HepG2 (cell line): ENCODE results near the gene DLG2. TPM values are rescaled to one million over a fixed set of nuclear protein-coding genes. Genes with fewer than 3 reads are reported as not detected.

Source experiments
- ATAC-seq: fragments of 200-7000 bp; cut with Tn5 transposase; 3 replicates; pipeline ENCODE4 v1.9.1; 2020; ENCODE audit warnings: mild to moderate bottlenecking, moderate library complexity
- BruUV-seq: library from RNA; stranded (reverse); fragments of 400-500 nt; replicated peaks from 2 replicates; lab custom pipeline; 2021; lab: Mats Ljungman, UMichigan
- CTCF ChIA-PET: fragments of 300-600 bp; formaldehyde crosslinking; extraction: SDS; loops from one replicate; lab custom pipeline; 2021; ENCODE audit warnings: low total read pairs, inconsistent platforms, low intra/inter-chr PET ratio; lab: Yijun Ruan, JAX
- POLR2A ChIA-PET: fragments of 350-600 bp; sonication (Branson Sonifier 250); formaldehyde crosslinking; loops from one replicate; lab custom pipeline; 2020; ENCODE audit warnings: antibody characterized with exemption, inconsistent platforms; lab: Yijun Ruan, JAX
- DNase-seq: peaks from one replicate; pipeline ENCODE4 v3.0.0-alpha.2; 2015; ENCODE audit warnings: low spot score
- FAIRE-seq: peaks from 3 replicates; lab custom pipeline; 2011; peaks lifted over from hg19 to GRCh38; lab: Jason Lieb, UNC
- H2AFZ ChIP-seq: one replicate; pipeline ENCODE4 v1.6.1; 2011; ENCODE audit warnings: low read length, inconsistent platforms
- H3K27ac ChIP-seq: fragments of 300-600 bp; 3 replicates; pipeline ENCODE4 v1.8.0; 2011; ENCODE audit warnings: mixed run types, mild to moderate bottlenecking, mixed read lengths, low read length, inconsistent platforms; ENCODE audit not compliant: insufficient read depth; ENCODE audit errors: extremely low read length
- H3K27me3 ChIP-seq, 2 experiments: fragments of 200-600 bp in 1 of 2; 2 replicates in 1 of 2; 3 replicates in 1 of 2; pipeline versions ENCODE4 v1.6.0 to v1.8.0; 2011; ENCODE audit warnings: low read length in 2 of 2, mild to moderate bottlenecking in 2 of 2, moderate library complexity in 2 of 2, inconsistent platforms in 1 of 2; ENCODE audit not compliant: insufficient read depth in 2 of 2, control insufficient read depth in 1 of 2
- H3K36me3 ChIP-seq, 2 experiments: fragments of 200-600 bp in 1 of 2; replicated peaks in 1 of 2; 2 replicates in 1 of 2; 3 replicates in 1 of 2; pipeline versions ENCODE4 v1.5.1 to v1.8.0; 2011; ENCODE audit warnings: low read length in 2 of 2, inconsistent platforms in 1 of 2; ENCODE audit not compliant: insufficient read depth in 2 of 2, control insufficient read depth in 1 of 2
- H3K4me1 ChIP-seq: 2 replicates; pipeline ENCODE4 v1.5.1; 2012; ENCODE audit warnings: low read length, inconsistent platforms; ENCODE audit not compliant: insufficient read depth
- H3K4me2 ChIP-seq: 2 replicates; pipeline ENCODE4 v1.6.0; 2011; ENCODE audit warnings: low read depth, low read length, inconsistent platforms
- H3K4me3 ChIP-seq, 3 experiments: fragments of 200-600 bp in 1 of 3; sonication (generic), shearing (Covaris generic) in 1 of 3; replicated peaks in 1 of 3; 2 replicates each; pipeline ENCODE4 v1.5.1; 2011 to 2016; ENCODE audit warnings: low read length in 3 of 3, inconsistent platforms in 2 of 3, low read depth in 2 of 3, mild to moderate bottlenecking in 2 of 3, control low read depth in 1 of 3, mixed read lengths in 1 of 3; ENCODE audit not compliant: insufficient read depth in 1 of 3
- H3K79me2 ChIP-seq: one replicate; pipeline ENCODE4 v1.6.1; 2011; ENCODE audit warnings: low read length, inconsistent platforms; ENCODE audit not compliant: insufficient read depth
- H3K9ac ChIP-seq: 2 replicates; pipeline ENCODE4 v1.6.0; 2011; ENCODE audit warnings: mild to moderate bottlenecking, low read depth, low read length, inconsistent platforms; ENCODE audit not compliant: insufficient read depth
- H3K9me3 ChIP-seq: 2 replicates; pipeline ENCODE4 v1.5.1; 2012; ENCODE audit warnings: mild to moderate bottlenecking, low read length
- H4K20me1 ChIP-seq: 2 replicates; pipeline ENCODE4 v1.6.0; 2011; ENCODE audit warnings: inconsistent platforms, mild to moderate bottlenecking, low read length, moderate library complexity; ENCODE audit not compliant: insufficient read depth
- ATF5 ChIP-seq: sonication (generic); formaldehyde crosslinking; IDR thresholded peaks from 2 replicates; pipeline ENCODE4 v1.4.0; 2020; ENCODE audit warnings: mild to moderate bottlenecking, low read depth, missing genetic modification reagents
- CBFB ChIP-seq: sonication (generic); formaldehyde crosslinking; IDR thresholded peaks from 2 replicates; pipeline ENCODE4 v1.4.0; 2020; ENCODE audit warnings: missing genetic modification reagents
- CBX2 ChIP-seq, 2 experiments: fragments of 200-600 bp in 1 of 2; sonication (generic); formaldehyde crosslinking in 1 of 2; IDR thresholded peaks; 2 replicates each; pipeline versions ENCODE4 v1.7.0 to v1.8.1; 2018 to 2022; ENCODE audit warnings: low read depth in 2 of 2, low read length in 1 of 2, mild to moderate bottlenecking in 1 of 2, missing genetic modification reagents in 1 of 2
- DRAP1 ChIP-seq: IDR thresholded peaks from 2 replicates; pipeline ENCODE4 v1.6.1; 2016; ENCODE audit warnings: missing genetic modification reagents, missing compliant biosample characterization
- GMEB2 ChIP-seq: IDR thresholded peaks from 2 replicates; pipeline ENCODE4 v1.6.1; 2016; ENCODE audit warnings: missing biosample characterization, missing genetic modification reagents, low read depth
- LBX2 ChIP-seq: sonication (generic); formaldehyde crosslinking; IDR thresholded peaks from 2 replicates; pipeline ENCODE4 v1.5.0; 2020; ENCODE audit warnings: missing genetic modification reagents, mild to moderate bottlenecking, borderline replicate concordance
- POGZ ChIP-seq: sonication (generic); formaldehyde crosslinking; IDR thresholded peaks from 2 replicates; pipeline ENCODE4 v1.4.0; 2020; ENCODE audit warnings: mild to moderate bottlenecking, missing genetic modification reagents
- SAFB2 ChIP-seq: sonication (generic); formaldehyde crosslinking; IDR thresholded peaks from 2 replicates; pipeline ENCODE4 v1.5.1; 2020; ENCODE audit warnings: missing genetic modification reagents, low read depth, mild to moderate bottlenecking, borderline replicate concordance
- TIGD3 ChIP-seq: sonication (generic); formaldehyde crosslinking; IDR thresholded peaks from 2 replicates; pipeline ENCODE4 v1.5.1; 2020; ENCODE audit warnings: mild to moderate bottlenecking, missing genetic modification reagents, borderline replicate concordance
- ZNF207 ChIP-seq: fragments of 450-650 bp; IDR thresholded peaks from 2 replicates; pipeline ENCODE4 v1.6.1; 2016; ENCODE audit warnings: antibody characterized with exemption, borderline replicate concordance
- ZNF224 ChIP-seq: sonication (generic); formaldehyde crosslinking; IDR thresholded peaks from 2 replicates; pipeline ENCODE4 v1.5.0; 2020; ENCODE audit warnings: mild to moderate bottlenecking, missing genetic modification reagents
- ZNF512B ChIP-seq: sonication (generic); formaldehyde crosslinking; IDR thresholded peaks from 2 replicates; pipeline ENCODE4 v1.5.1; 2020; ENCODE audit warnings: missing genetic modification reagents, mild to moderate bottlenecking, borderline replicate concordance
- ZNF556 ChIP-seq: sonication (generic); formaldehyde crosslinking; IDR thresholded peaks from 2 replicates; pipeline ENCODE4 v1.4.0; 2020; ENCODE audit warnings: mild to moderate bottlenecking, missing genetic modification reagents, borderline replicate concordance
- in situ Hi-C: cut with HindIII; loops from 2 replicates; pipeline ENCODE4 v1.10.0; 2017; ENCODE audit warnings: low pct_unique_long_range_greater_than_20kb; ENCODE audit not compliant: extremely low pct_ligation_motif_present
- intact Hi-C: fragments of 100-400 bp; cut with micrococcal nuclease; formaldehyde crosslinking; loops from one replicate; pipeline ENCODE4 v1.10.0; 2022; ENCODE audit not compliant: unreplicated experiment
- polyA plus RNA-seq, 8 experiments: library from polyadenylated mRNA; depleted of rRNA in 3 of 8; stranded (reverse) in 7 of 8; unstranded in 1 of 8; fragments of >200 nt; fragmentation: Illumina TruSeq in 4 of 8; extraction: Trizol in 4 of 8; gene quantifications; 2 replicates each; pipeline versions ENCODE4 v1.2.1 to v1.2.3, GENCODE V29; 2011 to 2016; ENCODE audit warnings: low read depth in 4 of 8, missing spikeins in 1 of 8, mixed read lengths in 1 of 8; ENCODE audit not compliant: insufficient read depth in 1 of 8
- total RNA-seq, 5 experiments: library from RNA; depleted of rRNA; stranded (reverse); fragments of >200 nt; fragmentation: Illumina TruSeq; extraction: Trizol; gene quantifications; 2 replicates each; pipeline ENCODE4 v1.2.3, GENCODE V29; 2016; ENCODE audit warnings: low read depth in 1 of 5

Gene DLG2
- total and polyA plus RNA-seq, 2 of the 13 experiments (the other 11 are each of a cell fraction or from before 2014, with no cell fraction given), result 0.46 to 1.0 TPM

- ChIA-PET CTCF (no interaction called here), POLR2A (no interaction called here)
- Histone ChIP-seq H3K9me3 (no peaks in the 10 kb centered on the region), H3K9ac (no peak overlapping the region), H3K4me2 (no peak overlapping the region), H3K4me3 (no peak overlapping the region), H3K36me3 (no peaks in the 10 kb centered on the region), H3K27me3 (no peaks in the 10 kb centered on the region; a peak in 1 of 5 replicates), H3K27ac (no peak overlapping the region), H3K4me1 (no peaks in the 10 kb centered on the region), H4K20me1 (no peaks in the 10 kb centered on the region), H3K79me2 (no peaks in the 10 kb centered on the region), H2AFZ (no peak overlapping the region)
- BruUV-seq, result no TSS peak
- TF ChIP-seq CBX2 (IDR thresholded peaks at IDR 0.05; ENCODE audit: low read depth, low read length), result no peak
- no peak for TF ChIP-seq CBX2 (CRISPR knock-in tag; IDR thresholded peaks at IDR 0.05; ENCODE audit: low read depth)
- TF ChIP-seq ZNF512B (CRISPR knock-in tag), result no peak
- no peak for TF ChIP-seq POGZ (CRISPR knock-in tag)
- TF ChIP-seq GMEB2 (CRISPR knock-in tag), result no peak
- TF ChIP-seq ZNF224 (CRISPR knock-in tag), result no peak
- no peak for TF ChIP-seq DRAP1 (CRISPR knock-in tag)
- TF ChIP-seq SAFB2 (CRISPR knock-in tag), result no peak
- TF ChIP-seq TIGD3 (CRISPR knock-in tag), result no peak
- TF ChIP-seq ATF5 (CRISPR knock-in tag), result no peak
- TF ChIP-seq ZNF207, result no peak
- no peak for TF ChIP-seq CBFB
- no peak for TF ChIP-seq ZNF556 (CRISPR knock-in tag)
- no peak for TF ChIP-seq LBX2 (CRISPR knock-in tag)
- in situ Hi-C loops (no loop called here), intact Hi-C loops (no loop called here)
- FAIRE-seq, result no peak
- no peak for DNase-seq
- ATAC-seq, result no peak
These were observed 278.2 kb downstream of the DLG2 start for GRCh38 chr11:85348945-85349344.
